GM19463 (cell line): ENCODE results near the gene RNF157.

Experiments
- ATAC-seq: cut with Tn5 transposase; IDR thresholded peaks from one replicate; pipeline ENCODE4 v1.9.1; 2021; ENCODE audit warnings: mild to moderate bottlenecking, moderate library complexity; ENCODE audit not compliant: unreplicated experiment

Gene RNF157

DNA sequence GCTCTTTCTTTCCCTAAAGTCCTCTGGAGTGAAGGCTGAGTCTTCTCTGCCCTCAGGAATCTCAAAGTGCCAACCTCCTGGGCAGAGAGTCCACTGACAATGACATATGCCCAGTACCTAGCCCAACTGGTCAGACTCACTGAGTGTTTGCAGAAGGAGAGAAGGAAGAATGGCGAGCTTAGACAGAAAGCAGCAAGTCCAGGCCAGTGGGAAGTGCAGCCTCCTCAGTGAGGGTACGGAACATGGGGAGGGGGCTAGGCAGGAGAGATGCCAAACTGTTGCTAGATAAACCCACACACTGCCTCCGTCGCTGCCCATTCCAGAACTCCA, 137.4 kb downstream of the RNF157 start:
- ATAC-seq = peak; percentile 9

DNA sequence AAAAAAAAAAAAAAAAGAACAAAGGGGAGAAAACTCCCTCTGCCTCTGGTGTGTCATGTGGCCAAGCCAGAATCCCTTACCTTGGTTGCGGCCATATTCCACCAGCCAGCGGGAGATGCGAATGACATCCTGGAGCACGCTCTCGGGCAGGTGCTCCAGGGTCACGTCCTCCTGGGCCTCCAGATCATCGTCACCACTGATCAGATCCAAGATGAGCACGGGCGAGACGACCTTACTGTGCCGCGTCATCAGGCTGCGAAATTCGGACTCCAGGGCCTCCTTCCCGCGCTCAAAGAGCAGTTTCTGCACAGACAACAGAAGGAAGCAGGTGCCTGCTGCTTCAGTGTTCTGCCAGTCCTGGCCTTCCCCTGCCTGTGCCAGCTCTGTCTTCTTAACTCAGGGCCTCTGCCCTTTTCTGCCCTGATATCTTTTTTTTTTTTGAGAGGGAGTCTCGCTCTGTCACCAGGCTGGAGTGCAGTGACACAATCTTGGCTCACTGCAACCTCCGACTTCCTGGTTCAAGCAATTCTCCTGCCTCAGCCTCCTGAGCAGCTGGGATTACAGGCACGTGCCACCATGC, 142.5 kb downstream of the RNF157 start:
- no peak for ATAC-seq

DNA sequence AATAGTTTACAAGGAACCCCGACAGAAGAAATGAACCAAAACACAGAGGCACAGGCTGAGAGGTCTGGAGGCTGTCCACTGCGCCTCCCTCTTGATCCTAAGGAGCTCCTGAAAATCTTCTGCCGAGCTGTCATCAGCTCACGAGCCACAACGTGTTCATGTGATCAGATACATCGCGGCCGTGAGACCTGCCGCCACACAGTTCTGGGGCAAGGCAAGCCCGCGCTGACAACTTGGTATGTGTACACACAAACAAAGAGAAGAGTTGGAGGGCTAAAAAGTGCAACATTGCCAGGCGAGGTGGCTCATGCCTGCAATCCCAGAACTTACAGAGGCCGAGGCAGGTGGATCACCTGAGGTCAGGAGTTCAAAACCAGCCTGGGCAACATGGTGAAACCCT, 144.3 kb downstream of the RNF157 start:
- ATAC-seq = no peak

DNA sequence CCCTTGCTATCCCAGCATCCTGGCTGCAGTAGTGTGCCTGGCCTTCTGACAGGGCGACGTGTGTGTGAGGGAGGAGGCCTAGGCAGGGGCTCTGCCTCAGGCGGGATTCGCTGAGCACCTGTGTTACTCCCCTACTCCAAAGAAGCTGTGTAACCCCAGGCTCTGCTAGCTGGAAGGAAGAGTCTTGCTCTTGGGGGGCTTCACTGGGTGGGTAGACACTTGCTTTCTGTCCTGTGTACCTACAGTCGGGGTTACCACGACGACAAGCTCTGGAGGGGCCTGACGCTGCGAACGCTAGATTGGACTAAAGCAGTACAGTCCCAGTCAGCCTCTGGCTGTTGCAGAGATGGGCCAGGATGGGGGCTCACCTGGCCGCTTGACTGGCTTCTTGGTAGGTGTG, 146.2 kb downstream of the RNF157 start:
- ATAC-seq = no peak

DNA sequence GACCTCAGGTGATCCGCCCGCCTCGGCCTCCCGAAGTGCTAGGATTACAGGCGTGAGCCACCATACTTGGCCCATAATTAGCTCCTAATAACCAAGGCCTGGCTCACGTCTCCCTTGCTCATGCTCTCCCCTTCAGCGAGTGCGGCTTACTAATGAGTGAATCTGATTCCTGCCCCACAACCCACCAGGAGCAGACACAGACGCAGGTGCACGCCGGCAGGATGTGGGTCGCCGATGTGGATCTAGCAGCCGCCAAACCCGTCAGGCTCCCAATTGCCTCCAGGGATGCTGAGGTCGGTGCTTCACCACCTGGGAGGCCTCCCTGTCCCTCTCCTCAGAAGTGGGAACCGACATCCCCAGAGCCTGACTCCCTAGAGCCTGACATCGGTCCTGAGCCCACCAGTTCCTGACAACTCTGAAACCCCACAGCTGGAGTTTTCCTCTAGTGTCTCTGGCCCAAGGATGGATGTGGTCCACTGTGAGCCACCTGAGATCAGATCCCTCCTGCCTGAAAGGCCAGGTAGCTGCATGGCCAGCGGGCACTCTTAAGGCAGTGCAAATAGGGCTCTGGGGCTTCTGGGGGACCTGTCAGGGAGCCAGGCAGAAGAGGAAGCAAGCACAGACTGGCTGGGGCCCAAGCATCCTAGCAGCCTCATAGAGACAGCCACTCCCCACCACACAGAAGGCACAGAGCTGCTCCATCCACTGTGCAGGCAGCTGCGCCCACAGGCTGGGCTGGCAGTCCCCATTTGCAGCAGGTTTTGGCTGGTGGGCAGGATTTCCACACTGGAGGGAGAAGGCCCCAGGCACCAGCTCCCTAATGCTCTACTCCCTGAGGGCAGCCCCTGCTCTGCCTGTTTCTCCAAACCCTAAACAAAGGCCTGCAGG, 147.5 kb downstream of the RNF157 start:
- no peak for ATAC-seq
